ENCODE measurements around the gene PRSS12. TPM values are rescaled to one million over a fixed set of nuclear protein-coding genes. Genes with fewer than 3 reads are reported as not detected.
"Not testable (repeated sequence)": the region's sequence is repeated elsewhere in the genome, so short reads cannot be mapped to it uniquely, and the experiment has no call there.

PRSS12 gene
- total RNA-seq, 1 donor from 2014 or later: 1.0 TPM

- TF ChIP-seq CTCF (conservative IDR thresholded peaks at IDR 0.05; ENCODE audit: low read depth, low read length): no peak
- no peak overlapping the region for H3K4me3 ChIP-seq (ENCODE audit: low read depth, low read length)
- no peak for DNase-seq (ENCODE audit: low read depth)
Observed at GRCh38 chr4:118395057-118395644, 42.3 kb upstream of the PRSS12 start.

GRCh38 chr4:118392509-118392908 lies 39.7 kb upstream of the PRSS12 start:
- not testable (repeated sequence) for H3K4me3 ChIP-seq (ENCODE audit: low read depth, low read length); DNase-seq (ENCODE audit: low read depth)

GRCh38 chr4:118390121-118390520 lies 37.3 kb upstream of the PRSS12 start:
- DNase-seq (ENCODE audit: low read depth): no peak
- TF ChIP-seq CTCF (conservative IDR thresholded peaks at IDR 0.05; ENCODE audit: low read depth, low read length): no peak
- no peak overlapping the region for H3K4me3 ChIP-seq (ENCODE audit: low read depth, low read length)

GRCh38 chr4:118389721-118390120 lies 36.9 kb upstream of the PRSS12 start:
- DNase-seq (ENCODE audit: low read depth): no peak
- no peak overlapping the region for H3K4me3 ChIP-seq (ENCODE audit: low read depth, low read length)
- TF ChIP-seq CTCF (conservative IDR thresholded peaks at IDR 0.05; ENCODE audit: low read depth, low read length): no peak

GRCh38 chr4:118388606-118389005 lies 35.8 kb upstream of the PRSS12 start:
- DNase-seq (ENCODE audit: low read depth): no peak
- no peak for TF ChIP-seq CTCF (conservative IDR thresholded peaks at IDR 0.05; ENCODE audit: low read depth, low read length)
- no peak overlapping the region for H3K4me3 ChIP-seq (ENCODE audit: low read depth, low read length)

- no peak overlapping the region for H3K4me3 ChIP-seq (ENCODE audit: low read depth, low read length)
- no peak for DNase-seq (ENCODE audit: low read depth)
- TF ChIP-seq CTCF (conservative IDR thresholded peaks at IDR 0.05; ENCODE audit: low read depth, low read length): no peak
Observed at GRCh38 chr4:118381902-118382301, 29.1 kb upstream of the PRSS12 start.

- H3K4me3 ChIP-seq (ENCODE audit: low read depth, low read length): no peak overlapping the region
- TF ChIP-seq CTCF (conservative IDR thresholded peaks at IDR 0.05; ENCODE audit: low read depth, low read length): no peak
- DNase-seq (ENCODE audit: low read depth): no peak
Observed at GRCh38 chr4:118373614-118374255, 20.9 kb upstream of the PRSS12 start.
